ENCODE measurements around the gene EHD2. TPM values are rescaled to one million over a fixed set of nuclear protein-coding genes. Genes with fewer than 3 reads are reported as not detected.

Gene EHD2
- total and polyA plus RNA-seq, 2 of the 13 experiments (the other 11 are each of a cell fraction or from before 2014, with no cell fraction given): 0.09 to 0.28 TPM

DNA sequence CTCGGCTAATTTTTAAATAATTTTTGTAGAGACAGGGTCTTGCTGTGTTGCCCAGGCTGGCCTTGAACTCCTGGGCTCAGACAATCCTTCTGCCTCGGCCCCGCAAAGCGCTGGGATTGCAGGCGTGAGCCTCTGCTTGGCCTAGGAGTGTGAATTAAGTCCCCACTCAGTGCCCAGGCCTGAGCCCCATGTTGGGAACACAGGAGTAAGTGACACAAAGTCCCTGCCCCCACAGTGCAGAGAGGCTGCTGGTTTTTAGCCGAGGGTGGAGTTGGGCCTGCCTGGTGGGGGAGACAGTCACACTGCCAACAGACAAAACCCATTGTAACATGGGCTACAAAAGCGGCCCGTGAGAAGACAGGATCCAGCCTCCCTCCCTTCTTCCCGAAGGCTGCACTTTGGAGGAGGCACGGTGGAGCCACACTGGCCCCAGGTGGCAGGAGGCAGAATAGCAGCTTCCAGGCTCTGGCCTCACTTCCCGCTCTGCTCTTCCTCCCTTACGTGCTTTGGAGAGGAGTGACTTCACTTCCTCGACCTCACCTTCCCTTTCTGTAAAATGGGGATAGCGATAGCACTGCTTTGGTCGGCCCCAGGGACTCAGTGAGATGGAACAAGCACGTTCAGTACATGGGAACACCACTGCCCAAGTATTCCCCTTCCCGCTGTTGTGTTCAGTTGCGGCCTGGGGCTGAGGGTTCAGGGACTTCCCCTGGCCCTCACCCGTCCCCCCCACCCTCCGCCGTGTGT is 15.2 kb upstream of the EHD2 start (continued):
- TF ChIP-seq MYNN (CRISPR knock-in tag; IDR thresholded peaks at IDR 0.05; ENCODE audit: low read depth): no peak
- TF ChIP-seq, protein P1, sequence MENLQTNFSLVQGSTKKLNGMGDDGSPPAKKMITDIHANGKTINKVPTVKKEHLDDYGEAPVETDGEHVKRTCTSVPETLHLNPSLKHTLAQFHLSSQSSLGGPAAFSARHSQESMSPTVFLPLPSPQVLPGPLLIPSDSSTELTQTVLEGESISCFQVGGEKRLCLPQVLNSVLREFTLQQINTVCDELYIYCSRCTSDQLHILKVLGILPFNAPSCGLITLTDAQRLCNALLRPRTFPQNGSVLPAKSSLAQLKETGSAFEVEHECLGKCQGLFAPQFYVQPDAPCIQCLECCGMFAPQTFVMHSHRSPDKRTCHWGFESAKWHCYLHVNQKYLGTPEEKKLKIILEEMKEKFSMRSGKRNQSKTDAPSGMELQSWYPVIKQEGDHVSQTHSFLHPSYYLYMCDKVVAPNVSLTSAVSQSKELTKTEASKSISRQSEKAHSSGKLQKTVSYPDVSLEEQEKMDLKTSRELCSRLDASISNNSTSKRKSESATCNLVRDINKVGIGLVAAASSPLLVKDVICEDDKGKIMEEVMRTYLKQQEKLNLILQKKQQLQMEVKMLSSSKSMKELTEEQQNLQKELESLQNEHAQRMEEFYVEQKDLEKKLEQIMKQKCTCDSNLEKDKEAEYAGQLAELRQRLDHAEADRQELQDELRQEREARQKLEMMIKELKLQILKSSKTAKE (CRISPR knock-in tag; IDR thresholded peaks at IDR 0.05; ENCODE audit: borderline replicate concordance): no peak
- no peak for TF ChIP-seq KLF6 (CRISPR knock-in tag; IDR thresholded peaks at IDR 0.05)
- TF ChIP-seq, protein P2, sequence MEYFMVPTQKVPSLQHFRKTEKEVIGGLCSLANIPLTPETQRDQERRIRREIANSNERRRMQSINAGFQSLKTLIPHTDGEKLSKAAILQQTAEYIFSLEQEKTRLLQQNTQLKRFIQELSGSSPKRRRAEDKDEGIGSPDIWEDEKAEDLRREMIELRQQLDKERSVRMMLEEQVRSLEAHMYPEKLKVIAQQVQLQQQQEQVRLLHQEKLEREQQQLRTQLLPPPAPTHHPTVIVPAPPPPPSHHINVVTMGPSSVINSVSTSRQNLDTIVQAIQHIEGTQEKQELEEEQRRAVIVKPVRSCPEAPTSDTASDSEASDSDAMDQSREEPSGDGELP (IDR thresholded peaks at IDR 0.05; ENCODE audit: borderline replicate concordance, low read depth): no peak
- peak; percentile 39; the same call in 1 of the 2 replicates for TF ChIP-seq ETV5 (CRISPR knock-in tag; IDR thresholded peaks at IDR 0.05; ENCODE audit: borderline replicate concordance)
- TF ChIP-seq SP5 (CRISPR knock-in tag; IDR thresholded peaks at IDR 0.05; ENCODE audit: borderline replicate concordance, low read depth): no peak; the same call in 1 of the 2 replicates
- TF ChIP-seq, protein P3, sequence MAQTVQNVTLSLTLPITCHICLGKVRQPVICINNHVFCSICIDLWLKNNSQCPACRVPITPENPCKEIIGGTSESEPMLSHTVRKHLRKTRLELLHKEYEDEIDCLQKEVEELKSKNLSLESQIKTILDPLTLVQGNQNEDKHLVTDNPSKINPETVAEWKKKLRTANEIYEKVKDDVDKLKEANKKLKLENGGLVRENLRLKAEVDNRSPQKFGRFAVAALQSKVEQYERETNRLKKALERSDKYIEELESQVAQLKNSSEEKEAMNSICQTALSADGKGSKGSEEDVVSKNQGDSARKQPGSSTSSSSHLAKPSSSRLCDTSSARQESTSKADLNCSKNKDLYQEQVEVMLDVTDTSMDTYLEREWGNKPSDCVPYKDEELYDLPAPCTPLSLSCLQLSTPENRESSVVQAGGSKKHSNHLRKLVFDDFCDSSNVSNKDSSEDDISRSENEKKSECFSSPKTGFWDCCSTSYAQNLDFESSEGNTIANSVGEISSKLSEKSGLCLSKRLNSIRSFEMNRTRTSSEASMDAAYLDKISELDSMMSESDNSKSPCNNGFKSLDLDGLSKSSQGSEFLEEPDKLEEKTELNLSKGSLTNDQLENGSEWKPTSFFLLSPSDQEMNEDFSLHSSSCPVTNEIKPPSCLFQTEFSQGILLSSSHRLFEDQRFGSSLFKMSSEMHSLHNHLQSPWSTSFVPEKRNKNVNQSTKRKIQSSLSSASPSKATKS (CRISPR knock-in tag; IDR thresholded peaks at IDR 0.05): no peak
- no peak for TF ChIP-seq FOXO1 (CRISPR knock-in tag; IDR thresholded peaks at IDR 0.05)
- TF ChIP-seq ZNF878 (CRISPR knock-in tag; IDR thresholded peaks at IDR 0.05): no peak
- no peak for TF ChIP-seq ZNF44 (CRISPR knock-in tag; IDR thresholded peaks at IDR 0.05)
- TF ChIP-seq, protein P4, sequence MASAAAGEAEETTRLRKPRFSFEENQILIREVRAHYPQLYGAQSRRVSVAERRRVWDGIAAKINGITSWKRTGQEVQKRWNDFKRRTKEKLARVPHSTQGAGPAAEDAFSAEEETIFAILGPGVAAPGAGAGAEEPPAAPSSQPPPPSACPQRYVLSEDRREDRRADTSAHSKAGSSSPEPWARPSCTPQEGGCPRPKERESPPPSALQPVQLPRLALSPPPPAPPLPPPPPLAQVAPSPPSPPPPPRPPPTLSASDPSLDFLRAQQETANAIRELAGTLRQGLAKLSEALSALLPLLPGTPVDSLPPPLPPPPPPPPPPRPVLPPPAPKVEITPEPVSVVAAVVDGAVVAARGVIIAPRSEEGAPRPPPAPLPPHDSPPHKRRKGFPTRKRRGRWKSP (CRISPR knock-in tag; IDR thresholded peaks at IDR 0.05): no peak
- no peak for TF ChIP-seq ZNF382 (CRISPR knock-in tag; IDR thresholded peaks at IDR 0.05; ENCODE audit: borderline replicate concordance)
- TF ChIP-seq, protein P5, sequence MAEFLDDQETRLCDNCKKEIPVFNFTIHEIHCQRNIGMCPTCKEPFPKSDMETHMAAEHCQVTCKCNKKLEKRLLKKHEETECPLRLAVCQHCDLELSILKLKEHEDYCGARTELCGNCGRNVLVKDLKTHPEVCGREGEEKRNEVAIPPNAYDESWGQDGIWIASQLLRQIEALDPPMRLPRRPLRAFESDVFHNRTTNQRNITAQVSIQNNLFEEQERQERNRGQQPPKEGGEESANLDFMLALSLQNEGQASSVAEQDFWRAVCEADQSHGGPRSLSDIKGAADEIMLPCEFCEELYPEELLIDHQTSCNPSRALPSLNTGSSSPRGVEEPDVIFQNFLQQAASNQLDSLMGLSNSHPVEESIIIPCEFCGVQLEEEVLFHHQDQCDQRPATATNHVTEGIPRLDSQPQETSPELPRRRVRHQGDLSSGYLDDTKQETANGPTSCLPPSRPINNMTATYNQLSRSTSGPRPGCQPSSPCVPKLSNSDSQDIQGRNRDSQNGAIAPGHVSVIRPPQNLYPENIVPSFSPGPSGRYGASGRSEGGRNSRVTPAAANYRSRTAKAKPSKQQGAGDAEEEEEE (CRISPR knock-in tag; IDR thresholded peaks at IDR 0.05; ENCODE audit: borderline replicate concordance): no peak
- no peak for TF ChIP-seq DMAP1 (CRISPR knock-in tag; IDR thresholded peaks at IDR 0.05)
- peak; percentile 34 for TF ChIP-seq TEAD3 (CRISPR knock-in tag; optimal IDR thresholded peaks at IDR 0.05; ENCODE audit: borderline replicate concordance)
- TF ChIP-seq, protein P6, sequence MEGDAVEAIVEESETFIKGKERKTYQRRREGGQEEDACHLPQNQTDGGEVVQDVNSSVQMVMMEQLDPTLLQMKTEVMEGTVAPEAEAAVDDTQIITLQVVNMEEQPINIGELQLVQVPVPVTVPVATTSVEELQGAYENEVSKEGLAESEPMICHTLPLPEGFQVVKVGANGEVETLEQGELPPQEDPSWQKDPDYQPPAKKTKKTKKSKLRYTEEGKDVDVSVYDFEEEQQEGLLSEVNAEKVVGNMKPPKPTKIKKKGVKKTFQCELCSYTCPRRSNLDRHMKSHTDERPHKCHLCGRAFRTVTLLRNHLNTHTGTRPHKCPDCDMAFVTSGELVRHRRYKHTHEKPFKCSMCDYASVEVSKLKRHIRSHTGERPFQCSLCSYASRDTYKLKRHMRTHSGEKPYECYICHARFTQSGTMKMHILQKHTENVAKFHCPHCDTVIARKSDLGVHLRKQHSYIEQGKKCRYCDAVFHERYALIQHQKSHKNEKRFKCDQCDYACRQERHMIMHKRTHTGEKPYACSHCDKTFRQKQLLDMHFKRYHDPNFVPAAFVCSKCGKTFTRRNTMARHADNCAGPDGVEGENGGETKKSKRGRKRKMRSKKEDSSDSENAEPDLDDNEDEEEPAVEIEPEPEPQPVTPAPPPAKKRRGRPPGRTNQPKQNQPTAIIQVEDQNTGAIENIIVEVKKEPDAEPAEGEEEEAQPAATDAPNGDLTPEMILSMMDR (CRISPR knock-in tag; IDR thresholded peaks at IDR 0.05): peak; percentile 99
- TF ChIP-seq ZNF616 (CRISPR knock-in tag; IDR thresholded peaks at IDR 0.05; ENCODE audit: low read depth): no peak
- TF ChIP-seq ZNF614 (CRISPR knock-in tag; IDR thresholded peaks at IDR 0.05; ENCODE audit: borderline replicate concordance): peak; percentile 46; the same call in 1 of the 2 replicates
- no peak for TF ChIP-seq PHF21A (CRISPR knock-in tag; IDR thresholded peaks at IDR 0.05)
- peak; percentile 74 for TF ChIP-seq KDM2A (CRISPR knock-in tag; IDR thresholded peaks at IDR 0.05; ENCODE audit: borderline replicate concordance, low read depth)

Data from HepG2 (cell line).